Heart left ventricle (tissue), 16 donors: Measurements from ENCODE around the gene CELF2. TPM values are rescaled to one million over a fixed set of nuclear protein-coding genes. Genes with fewer than 3 reads are reported as not detected.

Experiments used
- ATAC-seq, 4 donors: fragments of 200-7000 bp; cut with Tn5 transposase; one replicate each; pipeline ENCODE4 v1.9.1; 2020 to 2022; ENCODE audit warnings: moderate library complexity in 4 of 4, mild to moderate bottlenecking in 3 of 4, moderate number of reproducible peaks in 1 of 4
- DNase-seq, 5 donors: peaks; one replicate each; pipeline ENCODE4 v3.0.0-alpha.2; 2020
- H3K27ac ChIP-seq, 12 donors: fragments of 200-600 bp; sonication (generic) in 4 of 12; one replicate each; pipeline versions ENCODE4 v1.5.0 to v1.8.0; 2016 to 2022; ENCODE audit warnings: mild to moderate bottlenecking in 2 of 12
- H3K27me3 ChIP-seq, 9 donors: fragments of 200-600 bp; sonication (generic) in 2 of 9; one replicate each; pipeline versions ENCODE4 v1.5.1 to v1.8.0; 2016 to 2022; ENCODE audit warnings: mild to moderate bottlenecking in 3 of 9
- H3K36me3 ChIP-seq, 9 donors: fragments of 200-600 bp; sonication (generic) in 2 of 9; one replicate each; pipeline versions ENCODE4 v1.5.0 to v1.8.0; 2018 to 2022; ENCODE audit warnings: mild to moderate bottlenecking in 2 of 9
- H3K4me1 ChIP-seq, 12 donors: fragments of 200-600 bp; sonication (generic) in 4 of 12; one replicate each; pipeline versions ENCODE4 v1.5.0 to v1.8.0; 2016 to 2022; ENCODE audit warnings: mild to moderate bottlenecking in 3 of 12
- H3K4me3 ChIP-seq, 12 donors: fragments of 200-600 bp; sonication (generic) in 4 of 12; one replicate each; pipeline versions ENCODE4 v1.5.0 to v1.8.0; 2017 to 2022; ENCODE audit warnings: mild to moderate bottlenecking in 9 of 12, moderate library complexity in 4 of 12
- H3K9me3 ChIP-seq, 12 donors: fragments of 200-600 bp; sonication (generic) in 4 of 12; one replicate each; pipeline versions ENCODE4 v1.5.0 to v1.8.0; 2016 to 2022; ENCODE audit warnings: mild to moderate bottlenecking in 1 of 12
- POLR2A ChIP-seq, 2 donors: fragments of 450-650 bp; IDR thresholded peaks; one replicate each; pipeline ENCODE4 v1.6.1; 2017; ENCODE audit warnings: antibody characterized with exemption in 2 of 2, mild to moderate bottlenecking in 2 of 2, moderate library complexity in 2 of 2
- WGBS, 4 donors: extraction: QIAGEN DNeasy Blood & Tissue Kit in 2 of 4; methylation state at CpG; one replicate each; pipeline versions ENCODE4 v1.1.5 to v1.1.7; 2013 to 2018; 5-methylcytosine and 5-hydroxymethylcytosine counted together
- intact Hi-C, 10 donors: fragments of 100-400 bp; cut with DNase I; formaldehyde crosslinking; loops; one replicate each; pipeline versions ENCODE4 v1.11.1 to v1.14.2; 2022
- polyA plus RNA-seq, 2 donors: library from polyadenylated mRNA; stranded (reverse); fragments of 200-250 nt; gene quantifications; one replicate each; pipeline ENCODE4 v1.2.3, GENCODE V29; 2013
- total RNA-seq, 9 donors: library from RNA; depleted of rRNA in 2 of 9; stranded (reverse); fragments of >200 nt in 2 of 9; fragmentation: NEBNext Ultra II Directional in 3 of 9; extraction: Animal tissue kit (Norgen Biotek cat#: 25700) in 3 of 9; gene quantifications; one replicate each; pipeline versions ENCODE4 v1.1.0 to v1.2.4, GENCODE V29; 2016 to 2023
- TF ChIP-seq, protein P1 (sequence below), 12 donors: fragments of 200-600 bp; sonication (generic) in 4 of 12; IDR thresholded peaks; one replicate each; pipeline versions ENCODE4 v1.5.0 to v1.8.0; 2018 to 2022; ENCODE audit warnings: antibody characterized with exemption in 12 of 12, mild to moderate bottlenecking in 5 of 12
- donor health status: ischemic (EF 13 %, LVEDD 7.1; RV severe dilation, severe dysfunction).
- donor health status: healthy with polysubstance abuse.
- donor health status: DM: no; HTN: yes; CAD: no.
- donor health status: DM: no; HTN: no; CAD: no.
- donor health status: ischemic (EF 25% LVEDD 6.9; RV normal size, moderate dysfunction).
- donor health status: ischemic (EF 25% LVEDD 5.7; RV mildly dilated, moderate dysfunction).
- donor health status: healthy.
- donor health status: DM: yes; HTN: yes; CAD: no.
- donor health status: ischemic (EF 35%, LVEDD 5.7; RV mildly dilated, moderate dysfunction).
- donor health status: nonischemic (EF 11% LVEDD 7.7; RV severe dilation, severe dysfunction).
- donor health status: DM: yes; HTN: yes; CAD: no.
- donor health status: PGD.
- donor health status: ischemic (EF 29% LVEDD 5.4; RV normal size, mild dysfunction).
- donor health status: nonischemic (EF 23%, LVEDD 6.1; RV moderate dilation, normal function).

CELF2 gene
- total and polyA plus RNA-seq, 11 donors: 14.2 to 103 (median 67.1) TPM

- DNase-seq (no peak), ATAC-seq (no peak)
- peaks cover 0 to 65% (median 15%) of the 10 kb centered on the region in 12 donors for H3K4me1 ChIP-seq
- peaks cover 0 to 10% (median 0%) of the 10 kb centered on the region in 12 donors for H3K9me3 ChIP-seq
- intact Hi-C loops: no loop called here
- no peak overlapping the region for H3K27ac ChIP-seq
- H3K4me3 ChIP-seq: no peak overlapping the region
- H3K36me3 ChIP-seq: peaks cover 0 to 19% (median 0%) of the 10 kb centered on the region in 9 donors
- 76 to 86% (median 81%) methylated on average over 4 of the region's 4 CpGs for WGBS, 4 donors
- no peaks in the 10 kb centered on the region for H3K27me3 ChIP-seq
- no peak for TF ChIP-seq POLR2A (IDR thresholded peaks at IDR 0.05)
- TF ChIP-seq, protein P1, sequence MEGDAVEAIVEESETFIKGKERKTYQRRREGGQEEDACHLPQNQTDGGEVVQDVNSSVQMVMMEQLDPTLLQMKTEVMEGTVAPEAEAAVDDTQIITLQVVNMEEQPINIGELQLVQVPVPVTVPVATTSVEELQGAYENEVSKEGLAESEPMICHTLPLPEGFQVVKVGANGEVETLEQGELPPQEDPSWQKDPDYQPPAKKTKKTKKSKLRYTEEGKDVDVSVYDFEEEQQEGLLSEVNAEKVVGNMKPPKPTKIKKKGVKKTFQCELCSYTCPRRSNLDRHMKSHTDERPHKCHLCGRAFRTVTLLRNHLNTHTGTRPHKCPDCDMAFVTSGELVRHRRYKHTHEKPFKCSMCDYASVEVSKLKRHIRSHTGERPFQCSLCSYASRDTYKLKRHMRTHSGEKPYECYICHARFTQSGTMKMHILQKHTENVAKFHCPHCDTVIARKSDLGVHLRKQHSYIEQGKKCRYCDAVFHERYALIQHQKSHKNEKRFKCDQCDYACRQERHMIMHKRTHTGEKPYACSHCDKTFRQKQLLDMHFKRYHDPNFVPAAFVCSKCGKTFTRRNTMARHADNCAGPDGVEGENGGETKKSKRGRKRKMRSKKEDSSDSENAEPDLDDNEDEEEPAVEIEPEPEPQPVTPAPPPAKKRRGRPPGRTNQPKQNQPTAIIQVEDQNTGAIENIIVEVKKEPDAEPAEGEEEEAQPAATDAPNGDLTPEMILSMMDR (IDR thresholded peaks at IDR 0.05): no peak
Observed at GRCh38 chr10:11235771-11236170, 218.1 kb downstream of the CELF2 start.

- Histone ChIP-seq H3K27me3 (no peaks in the 10 kb centered on the region), H3K4me1 (peaks cover 0 to 65% (median 16%) of the 10 kb centered on the region in 12 donors), H3K9me3 (peaks cover 0 to 10% (median 0%) of the 10 kb centered on the region in 12 donors), H3K36me3 (peaks cover 0 to 17% (median 0%) of the 10 kb centered on the region in 9 donors), H3K27ac (no peak overlapping the region), H3K4me3 (no peak overlapping the region)
- intact Hi-C loops: no loop called here
- WGBS, 4 donors: 61 to 83% (median 70%) methylated on average over 2 of the region's 2 CpGs
- TF ChIP-seq, protein P1 (IDR thresholded peaks at IDR 0.05): no peak
- TF ChIP-seq POLR2A (IDR thresholded peaks at IDR 0.05): no peak
- no peak for DNase-seq
- ATAC-seq: no peak
Observed at GRCh38 chr10:11236234-11236633, 218.6 kb downstream of the CELF2 start.

DNA sequence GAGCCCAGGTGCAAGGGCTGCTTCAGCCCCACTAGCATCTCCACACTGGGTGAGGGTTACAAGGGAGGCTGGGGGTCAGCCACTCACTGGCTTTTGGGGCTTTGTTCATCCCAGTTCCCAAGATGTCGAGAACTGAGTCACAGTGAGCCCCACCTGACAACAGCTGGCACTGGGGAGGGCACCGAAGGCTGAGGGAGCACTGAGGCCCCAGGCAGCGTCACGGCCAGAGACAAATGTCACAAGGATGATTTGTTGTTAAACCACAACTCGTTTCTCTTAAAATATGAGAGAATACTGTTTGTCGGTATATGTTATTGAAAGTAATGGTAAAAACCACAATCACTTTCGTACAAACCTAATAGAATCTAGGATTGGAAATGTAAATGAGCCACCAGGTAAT is 219.9 kb downstream of the CELF2 start:
- no peak for ATAC-seq
- no peak for TF ChIP-seq POLR2A (IDR thresholded peaks at IDR 0.05)
- TF ChIP-seq, protein P1 (IDR thresholded peaks at IDR 0.05): no peak

DNA sequence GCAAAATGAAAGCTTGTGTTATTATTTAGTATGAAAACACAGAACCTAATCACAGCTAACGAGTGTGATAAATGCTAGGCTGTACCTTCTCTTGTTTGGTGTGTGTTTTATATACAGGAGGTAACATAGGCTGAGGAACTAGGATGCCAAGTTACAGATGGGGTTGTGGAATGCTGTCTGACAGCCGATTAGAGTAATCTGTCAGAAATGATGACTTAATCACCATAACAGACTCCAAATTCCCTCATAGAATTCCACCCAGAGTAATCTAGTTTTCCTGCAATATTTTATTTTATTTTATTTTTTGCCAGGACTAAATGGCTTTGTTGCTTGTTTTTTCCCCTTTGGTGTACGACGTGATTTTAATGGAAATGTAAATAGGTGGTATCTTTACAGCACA is 221.2 kb downstream of the CELF2 start:
- intact Hi-C loops: no loop called here
- no peak for TF ChIP-seq POLR2A (IDR thresholded peaks at IDR 0.05)
- TF ChIP-seq, protein P1 (IDR thresholded peaks at IDR 0.05): no peak
- ATAC-seq (no peak), DNase-seq (no peak)
- peaks cover 0 to 6% (median 0%) of the 10 kb centered on the region in 9 donors for H3K36me3 ChIP-seq
- H3K27ac ChIP-seq: no peak overlapping the region
- H3K9me3 ChIP-seq: no peaks in the 10 kb centered on the region
- no peaks in the 10 kb centered on the region for H3K27me3 ChIP-seq
- 47 to 55% (median 50%) methylated on average over 4 of the region's 4 CpGs for WGBS, 4 donors
- no peak overlapping the region for H3K4me3 ChIP-seq
- H3K4me1 ChIP-seq: peaks cover 0 to 91% (median 34%) of the 10 kb centered on the region in 12 donors

More for the DNA sequence above, 219.9 kb downstream of the CELF2 start:
- peaks cover 0 to 16% (median 0%) of the 10 kb centered on the region in 9 donors for H3K36me3 ChIP-seq
- no peaks in the 10 kb centered on the region for H3K27me3 ChIP-seq
- WGBS, 4 donors: 93 to 95% (median 94%) methylated on average over 7 of the region's 7 CpGs
- no peak overlapping the region for H3K27ac ChIP-seq
- H3K9me3 ChIP-seq: peaks cover 0 to 6% (median 0%) of the 10 kb centered on the region in 12 donors
- intact Hi-C loops: no loop called here
- H3K4me1 ChIP-seq: peaks cover 0 to 78% (median 28%) of the 10 kb centered on the region in 12 donors
- no peak for DNase-seq
- no peak overlapping the region for H3K4me3 ChIP-seq
